Measurements from ENCODE around the gene GPR161. TPM values are rescaled to one million over a fixed set of nuclear protein-coding genes. Genes with fewer than 3 reads are reported as not detected.

Gene GPR161
- total RNA-seq, 1 donor from 2014 or later, result 14.5 TPM

- H3K4me1 ChIP-seq, result no peaks in the 10 kb centered on the region
- H3K9me3 ChIP-seq, result no peaks in the 10 kb centered on the region
- DNase-seq, result no peak
- H3K27ac ChIP-seq, result no peak overlapping the region
- no peak for TF ChIP-seq CTCF (IDR thresholded peaks at IDR 0.05)
- H3K4me3 ChIP-seq, result no peak overlapping the region
- no peaks in the 10 kb centered on the region for H3K27me3 ChIP-seq
- intact Hi-C loops (cut with DNase I), result no loop called here
- no peak for ATAC-seq
- peaks cover 7% of the 10 kb centered on the region for H3K36me3 ChIP-seq
Observed at GRCh38 chr1:168091720-168092550, 44.8 kb downstream of the GPR161 start.

- Histone ChIP-seq H3K27ac (no peak overlapping the region), H3K9me3 (no peaks in the 10 kb centered on the region), H3K4me1 (no peaks in the 10 kb centered on the region), H3K36me3 (no peaks in the 10 kb centered on the region), H3K27me3 (no peaks in the 10 kb centered on the region), H3K4me3 (no peak overlapping the region)
- no peak for ATAC-seq
- TF ChIP-seq CTCF (IDR thresholded peaks at IDR 0.05), result no peak
- DNase-seq, result no peak
- intact Hi-C loops (cut with DNase I), result no loop called here
Observed at GRCh38 chr1:168091063-168091462, 45.7 kb downstream of the GPR161 start.

GRCh38 chr1:168090395-168090794 is 46.3 kb downstream of the GPR161 start:
- no peak for ATAC-seq
- Histone ChIP-seq H3K27me3 (no peaks in the 10 kb centered on the region), H3K27ac (no peak overlapping the region), H3K9me3 (no peaks in the 10 kb centered on the region), H3K36me3 (no peaks in the 10 kb centered on the region), H3K4me3 (no peak overlapping the region), H3K4me1 (no peaks in the 10 kb centered on the region)
- TF ChIP-seq CTCF (IDR thresholded peaks at IDR 0.05), result no peak
- intact Hi-C loops (cut with DNase I), result no loop called here
- no peak for DNase-seq

GRCh38 chr1:168089979-168090337 is 46.8 kb downstream of the GPR161 start:
- Histone ChIP-seq H3K9me3 (no peaks in the 10 kb centered on the region), H3K27me3 (no peaks in the 10 kb centered on the region), H3K4me3 (no peak overlapping the region), H3K4me1 (no peaks in the 10 kb centered on the region), H3K36me3 (no peaks in the 10 kb centered on the region), H3K27ac (no peak overlapping the region)
- ATAC-seq (no peak), DNase-seq (no peak)
- intact Hi-C loops (cut with DNase I), result no loop called here
- TF ChIP-seq CTCF (IDR thresholded peaks at IDR 0.05), result no peak

GRCh38 chr1:168089326-168089978 is 47.3 kb downstream of the GPR161 start:
- DNase-seq, result no peak
- no peaks in the 10 kb centered on the region for H3K9me3 ChIP-seq
- H3K36me3 ChIP-seq, result no peaks in the 10 kb centered on the region
- ATAC-seq, result no peak
- TF ChIP-seq CTCF (IDR thresholded peaks at IDR 0.05), result no peak
- intact Hi-C loops (cut with DNase I), result no loop called here
- H3K4me1 ChIP-seq, result no peaks in the 10 kb centered on the region
- H3K4me3 ChIP-seq, result no peak overlapping the region
- no peaks in the 10 kb centered on the region for H3K27me3 ChIP-seq
- H3K27ac ChIP-seq, result no peak overlapping the region

Measured in upper lobe of right lung (tissue), 1 donor.